ENCODE measurements around the gene AKT3. TPM values are rescaled to one million over a fixed set of nuclear protein-coding genes. Genes with fewer than 3 reads are reported as not detected.

The AKT3 gene
- polyA plus RNA-seq, 1 donor (not counting 4 experiments of a cell fraction or from before 2014, with no cell fraction given) = 2.9 TPM

GRCh38 chr1:243549791-243550190 lies 300.3 kb downstream of the AKT3 start:
- FAIRE-seq = no peak
- Histone ChIP-seq H3K9ac (ENCODE audit: control insufficient read depth, extremely low read depth, insufficient read depth, low read length) (no peak overlapping the region), H3K79me2 (ENCODE audit: control insufficient read depth, insufficient read depth, low read length) (no peaks in the 10 kb centered on the region), H4K20me1 (ENCODE audit: control insufficient read depth, extremely low read depth, insufficient read depth, low read length) (no peaks in the 10 kb centered on the region), H3K9me1 (ENCODE audit: control insufficient read depth, extremely low read depth, insufficient read depth, low read length) (no peaks in the 10 kb centered on the region), H3K9me3 (ENCODE audit: control insufficient read depth, low read depth, low read length) (no peaks in the 10 kb centered on the region), H3K27ac (ENCODE audit: control insufficient read depth, insufficient read depth, low read length) (peak overlapping the region; percentile 36), H3K4me1 (ENCODE audit: control insufficient read depth, extremely low read depth, insufficient read depth, low read length) (peaks cover 20% of the 10 kb centered on the region), H2AFZ (ENCODE audit: control insufficient read depth, low read length) (peak overlapping the region; percentile 22), H3K4me3 (ENCODE audit: control insufficient read depth in 2 of 3, extremely low read depth in 1 of 3, insufficient read depth in 2 of 3, low read depth in 1 of 3, low read length in 3 of 3) (no peak overlapping the region), H3K4me2 (ENCODE audit: control insufficient read depth, extremely low read depth, insufficient read depth, low read depth, low read length) (no peak overlapping the region), H3K27me3 (ENCODE audit: control insufficient read depth, extremely low read depth, insufficient read depth, low read length) (no peaks in the 10 kb centered on the region), H3K36me3 (ENCODE audit: control insufficient read depth in 2 of 2, extremely low read depth in 1 of 2, insufficient read depth in 2 of 2, low read length in 2 of 2) (no peaks in the 10 kb centered on the region)
- DNase-seq (ENCODE audit: low read depth, low spot score) = no peak
- TF ChIP-seq CTCF (optimal IDR thresholded peaks at IDR 0.05 in 1 of 3, IDR thresholded peaks at IDR 0.05 in 1 of 3, conservative IDR thresholded peaks at IDR 0.05 in 1 of 3; ENCODE audit: extremely low read depth in 1 of 3, insufficient read depth in 2 of 3, low read length in 3 of 3) (no peak), EZH2 (IDR thresholded peaks at IDR 0.05; ENCODE audit: low read length) (no peak)
- dilution Hi-C loops (cut with MboI; ENCODE audit: extremely low pct_ligation_motif_present, low sequenced_read_pairs) = no loop called here

- Histone ChIP-seq H3K9me1 (ENCODE audit: control insufficient read depth, extremely low read depth, insufficient read depth, low read length) (no peaks in the 10 kb centered on the region), H3K9me3 (ENCODE audit: control insufficient read depth, low read depth, low read length) (no peaks in the 10 kb centered on the region), H3K4me2 (ENCODE audit: control insufficient read depth, extremely low read depth, insufficient read depth, low read depth, low read length) (peak overlapping the region; percentile 56), H3K27ac (ENCODE audit: control insufficient read depth, insufficient read depth, low read length) (peak overlapping the region; percentile 36), H3K9ac (ENCODE audit: control insufficient read depth, extremely low read depth, insufficient read depth, low read length) (no peak overlapping the region), H3K4me1 (ENCODE audit: control insufficient read depth, extremely low read depth, insufficient read depth, low read length) (peaks cover 20% of the 10 kb centered on the region), H3K27me3 (ENCODE audit: control insufficient read depth, extremely low read depth, insufficient read depth, low read length) (no peaks in the 10 kb centered on the region), H3K36me3 (ENCODE audit: control insufficient read depth in 2 of 2, extremely low read depth in 1 of 2, insufficient read depth in 2 of 2, low read length in 2 of 2) (no peaks in the 10 kb centered on the region), H3K79me2 (ENCODE audit: control insufficient read depth, insufficient read depth, low read length) (no peaks in the 10 kb centered on the region), H2AFZ (ENCODE audit: control insufficient read depth, low read length) (peak overlapping the region; percentile 66), H3K4me3 (ENCODE audit: control insufficient read depth in 2 of 3, extremely low read depth in 1 of 3, insufficient read depth in 2 of 3, low read depth in 1 of 3, low read length in 3 of 3) (peak overlapping the region in 1 of 3 experiments; percentile 7), H4K20me1 (ENCODE audit: control insufficient read depth, extremely low read depth, insufficient read depth, low read length) (no peaks in the 10 kb centered on the region)
- DNase-seq (ENCODE audit: low read depth, low spot score) (no peak), FAIRE-seq (peak; percentile 92)
- dilution Hi-C loops (cut with MboI; ENCODE audit: extremely low pct_ligation_motif_present, low sequenced_read_pairs) = no loop called here
- TF ChIP-seq CTCF (optimal IDR thresholded peaks at IDR 0.05 in 1 of 3, IDR thresholded peaks at IDR 0.05 in 1 of 3, conservative IDR thresholded peaks at IDR 0.05 in 1 of 3; ENCODE audit: extremely low read depth in 1 of 3, insufficient read depth in 2 of 3, low read length in 3 of 3) (no peak), EZH2 (IDR thresholded peaks at IDR 0.05; ENCODE audit: low read length) (no peak)
Observed at GRCh38 chr1:243549108-243549507, 300.9 kb downstream of the AKT3 start.
